ENCODE measurements around the gene GNAQ.

The GNAQ gene

DNA sequence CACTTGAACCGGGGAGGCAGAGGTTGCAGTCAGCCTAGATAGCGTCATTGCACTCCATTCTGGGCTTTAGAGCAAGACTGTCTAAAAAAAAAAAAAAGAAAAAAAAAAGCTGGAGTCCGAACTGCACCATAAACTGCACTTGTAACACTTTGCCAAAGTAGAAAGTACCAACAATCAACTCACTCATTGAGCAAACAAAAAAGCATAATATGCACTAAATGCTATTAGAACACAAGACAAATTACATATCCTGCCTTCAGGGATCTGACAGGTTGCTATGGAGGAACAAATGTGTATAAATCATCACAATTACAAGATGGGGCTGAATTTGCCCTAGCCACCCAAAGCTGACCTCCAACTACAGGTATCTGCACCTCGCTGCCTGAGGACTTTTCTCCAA is 27.9 kb downstream of the GNAQ start:
- DNase-seq (ENCODE audit: low read depth in 2 of 2), result no peak

- DNase-seq (ENCODE audit: low read depth in 2 of 2), result no peak
Observed at GRCh38 chr9:78001946-78002731, 29.5 kb downstream of the GNAQ start.

- DNase-seq (ENCODE audit: low read depth in 2 of 2), result no peak
Observed at GRCh38 chr9:78000221-78000620, 31.4 kb downstream of the GNAQ start.

DNA sequence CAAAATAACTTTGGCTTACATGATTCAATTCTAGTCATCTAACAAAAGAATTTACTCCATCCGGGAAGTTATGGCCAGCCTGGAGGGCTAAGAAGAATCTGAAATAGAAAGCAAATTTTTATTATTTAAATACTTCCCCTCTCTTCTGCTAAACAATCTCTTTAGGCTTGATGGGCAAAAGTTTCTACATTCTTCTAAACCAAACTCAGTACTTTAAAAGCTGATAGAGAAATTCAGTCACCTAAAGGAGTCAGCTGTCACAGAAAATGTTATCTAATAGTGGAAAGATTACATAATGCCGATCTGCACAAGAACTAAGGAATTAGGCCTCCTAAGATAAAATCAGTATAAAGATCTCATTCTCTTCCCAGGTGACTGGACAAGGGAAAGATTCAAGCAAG is 32.4 kb downstream of the GNAQ start:
- DNase-seq (ENCODE audit: low read depth in 2 of 2), result no peak

DNA sequence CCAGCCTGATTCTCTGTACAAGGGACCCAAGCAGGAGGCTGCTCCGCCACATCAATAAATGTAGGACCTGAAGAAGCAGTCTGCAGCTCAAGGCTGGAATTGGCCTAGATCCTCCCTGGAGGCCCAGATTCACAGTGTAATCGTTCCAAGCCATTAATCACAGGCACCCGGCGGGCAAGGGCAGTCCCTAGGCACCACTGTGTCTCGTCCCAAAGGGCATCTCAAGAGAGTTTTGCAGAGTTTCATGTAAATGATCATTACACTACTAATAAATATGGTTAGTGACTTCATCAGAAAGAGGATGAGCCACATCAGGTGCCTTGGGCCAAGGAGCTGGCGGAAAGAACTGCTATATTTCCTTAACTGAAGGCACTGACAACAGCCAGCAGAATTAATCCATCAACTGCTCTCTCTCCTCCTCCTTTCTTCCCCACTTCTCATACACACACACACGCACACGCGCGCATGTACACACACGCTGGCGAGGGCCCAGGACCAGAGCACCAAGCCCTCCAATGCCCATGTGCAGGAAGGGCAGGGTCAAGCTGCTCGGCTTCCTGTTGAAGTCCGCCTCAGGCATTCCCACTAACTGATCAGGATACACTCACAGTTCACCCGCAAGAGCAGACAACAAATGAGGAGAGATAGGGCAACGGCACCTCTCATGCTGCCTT is 33.9 kb downstream of the GNAQ start:
- DNase-seq (ENCODE audit: low read depth in 2 of 2), result no peak

GRCh38 chr9:77996696-77997095 is 34.9 kb downstream of the GNAQ start:
- DNase-seq (ENCODE audit: low read depth in 2 of 2), result no peak

DNA sequence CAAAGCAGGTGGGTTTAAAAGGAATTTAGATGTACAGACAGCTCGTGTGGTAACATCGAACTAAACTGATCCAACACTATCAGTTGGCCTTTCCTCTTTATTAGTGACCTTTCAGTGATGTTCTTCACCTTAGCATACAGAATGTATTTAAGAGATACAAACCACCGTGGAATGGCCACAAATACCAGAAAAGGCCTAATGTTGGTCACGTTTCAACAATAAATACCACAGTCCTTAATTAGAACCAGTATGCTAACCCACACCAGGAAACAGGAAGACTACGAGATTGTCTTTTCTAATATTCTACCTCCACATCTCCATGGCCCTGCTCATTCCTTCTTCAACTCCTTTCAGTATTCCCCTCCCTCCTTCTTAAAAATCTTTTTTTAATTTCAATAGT is 40.4 kb downstream of the GNAQ start:
- no peak for DNase-seq (ENCODE audit: low read depth in 2 of 2)

DNA sequence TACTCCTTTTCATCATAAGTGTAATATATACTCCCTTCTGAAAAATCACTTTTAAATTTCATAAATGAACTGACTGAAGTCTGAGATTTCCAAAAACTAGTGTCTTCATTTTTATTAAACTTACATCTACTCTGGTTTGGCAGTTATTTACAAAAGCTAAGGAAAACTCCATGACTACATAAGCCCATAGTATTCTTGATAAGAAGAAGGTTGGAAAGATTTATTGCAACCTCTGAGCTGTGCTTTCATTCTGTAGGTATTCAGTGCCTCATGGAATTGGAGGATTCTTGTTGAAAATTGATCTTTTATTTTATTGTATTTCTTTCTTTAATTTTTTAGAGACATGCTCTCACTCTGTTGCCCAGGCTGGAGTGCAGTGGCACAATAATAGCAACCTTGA is 41.7 kb downstream of the GNAQ start:
- no peak for DNase-seq (ENCODE audit: low read depth in 2 of 2)

DNA sequence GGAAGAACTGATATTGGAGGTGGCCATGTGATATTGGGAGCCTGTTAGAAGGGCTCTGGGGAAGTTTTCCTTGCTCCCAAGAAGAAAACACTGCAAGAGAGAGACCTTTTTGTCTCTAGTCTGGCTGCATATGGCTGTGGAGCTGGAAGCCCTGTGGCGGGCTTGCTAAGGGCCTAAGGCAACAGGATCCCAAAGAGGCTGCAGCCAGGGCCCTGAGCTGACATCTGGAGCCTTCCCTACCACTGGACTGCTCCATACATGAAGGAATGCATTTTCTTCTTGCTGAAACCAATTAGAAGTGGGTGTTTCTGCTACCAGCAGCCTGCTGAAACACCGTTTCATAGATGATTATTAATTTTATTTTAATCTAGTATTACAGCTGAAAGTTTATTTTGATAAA is 42.2 kb downstream of the GNAQ start:
- no peak for DNase-seq (ENCODE audit: low read depth in 2 of 2)

- no peak for DNase-seq (ENCODE audit: low read depth in 2 of 2)
Observed at GRCh38 chr9:77988630-77989029, 43.0 kb downstream of the GNAQ start.

- DNase-seq (ENCODE audit: low read depth in 2 of 2), result no peak
Observed at GRCh38 chr9:77987880-77988525, 43.6 kb downstream of the GNAQ start.

- no peak for DNase-seq (ENCODE audit: low read depth in 2 of 2)
Observed at GRCh38 chr9:77987081-77987656, 44.4 kb downstream of the GNAQ start.

DNA sequence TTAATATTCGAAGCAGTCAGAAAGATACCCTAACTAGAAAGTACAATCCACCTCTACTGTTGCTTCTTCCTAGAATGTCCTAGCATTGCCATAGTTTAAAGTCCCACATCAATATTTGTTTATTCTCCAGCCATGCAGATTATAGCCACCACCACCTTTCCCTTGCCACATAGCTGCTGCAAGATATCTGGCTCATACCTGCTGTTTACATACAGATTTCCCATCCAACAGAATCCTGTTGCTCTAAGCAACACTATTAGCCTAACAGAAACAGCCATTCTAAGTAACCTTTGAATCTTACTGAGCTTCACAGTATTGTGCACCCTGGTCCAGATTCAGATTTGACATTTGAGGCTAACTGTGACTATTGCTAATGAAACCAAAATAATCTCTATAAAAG is 45.6 kb downstream of the GNAQ start:
- no peak for DNase-seq (ENCODE audit: low read depth in 2 of 2)

DNA sequence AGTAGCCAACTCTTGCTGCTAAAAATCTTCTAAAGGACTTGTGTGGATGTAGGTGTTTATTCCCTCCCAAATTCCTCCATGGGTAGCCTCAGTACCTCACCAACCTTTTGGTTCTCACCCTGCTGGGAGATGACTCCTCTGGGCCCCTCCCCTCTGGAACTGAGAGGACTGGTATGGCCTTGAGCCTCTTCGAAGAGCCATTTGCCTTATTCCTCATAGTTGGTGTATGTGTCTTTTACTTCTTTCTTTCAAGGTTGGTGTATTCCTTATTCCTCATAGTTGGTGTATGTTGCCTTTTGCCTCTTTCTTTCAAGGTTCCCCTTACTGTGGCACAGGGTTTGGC is 48.3 kb downstream of the GNAQ start:
- DNase-seq (ENCODE audit: low read depth in 2 of 2), result no peak

DNA sequence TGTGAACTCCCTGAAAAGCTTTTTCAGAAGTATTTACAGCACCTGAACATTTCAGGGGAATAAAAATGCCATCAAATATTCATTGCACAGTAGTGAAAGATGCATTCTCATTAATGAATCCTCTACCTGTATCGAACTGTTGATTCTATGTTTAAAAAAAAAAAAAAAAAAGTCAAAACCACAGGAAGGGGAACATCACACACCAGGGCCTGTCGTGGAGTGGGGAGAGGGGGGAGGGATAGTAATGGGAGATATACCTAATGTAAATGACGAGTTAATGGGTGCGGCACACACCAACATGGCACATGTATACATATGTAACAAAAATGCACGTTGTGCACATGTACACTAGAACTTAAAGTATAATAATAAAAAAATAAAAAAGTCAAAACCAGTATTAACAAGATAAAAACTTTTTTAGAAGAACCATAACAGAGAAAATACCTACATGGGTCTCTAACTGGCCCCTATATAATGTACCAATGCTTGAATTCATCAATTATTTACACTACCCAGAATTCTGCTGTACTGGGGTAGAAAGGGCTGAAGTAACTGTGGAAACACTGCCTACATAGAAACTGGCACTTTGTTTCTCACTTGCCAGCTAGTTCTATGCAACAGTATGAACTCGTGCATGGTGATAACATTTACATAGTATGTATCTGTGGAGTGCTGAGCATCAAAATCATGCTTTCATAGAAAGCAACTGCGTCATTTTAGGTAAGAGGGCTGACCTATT is 48.9 kb downstream of the GNAQ start:
- no peak for DNase-seq (ENCODE audit: low read depth in 2 of 2)

- DNase-seq (ENCODE audit: low read depth in 2 of 2), result no peak
Observed at GRCh38 chr9:77981907-77982306, 49.7 kb downstream of the GNAQ start.

DNA sequence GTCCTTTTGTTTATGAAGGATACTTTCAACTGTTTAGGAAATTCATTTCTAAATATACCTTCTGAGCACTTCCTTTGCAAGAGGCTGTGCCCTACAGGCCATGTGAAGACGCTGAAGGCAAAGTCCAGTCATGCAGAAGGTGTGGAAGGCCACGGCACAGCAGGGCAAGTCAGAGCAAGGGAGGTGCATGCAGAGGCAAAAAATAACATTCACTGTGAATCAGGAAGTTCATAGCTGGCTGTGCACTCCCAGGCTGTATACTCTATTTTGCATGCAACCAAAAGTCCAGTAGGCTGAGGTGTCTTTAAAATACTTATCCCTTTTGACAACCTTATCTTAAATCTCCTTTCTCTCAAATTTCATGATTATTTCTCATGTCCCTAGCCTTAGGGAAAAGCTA is 50.3 kb downstream of the GNAQ start:
- DNase-seq (ENCODE audit: low read depth in 2 of 2), result no peak

DNA sequence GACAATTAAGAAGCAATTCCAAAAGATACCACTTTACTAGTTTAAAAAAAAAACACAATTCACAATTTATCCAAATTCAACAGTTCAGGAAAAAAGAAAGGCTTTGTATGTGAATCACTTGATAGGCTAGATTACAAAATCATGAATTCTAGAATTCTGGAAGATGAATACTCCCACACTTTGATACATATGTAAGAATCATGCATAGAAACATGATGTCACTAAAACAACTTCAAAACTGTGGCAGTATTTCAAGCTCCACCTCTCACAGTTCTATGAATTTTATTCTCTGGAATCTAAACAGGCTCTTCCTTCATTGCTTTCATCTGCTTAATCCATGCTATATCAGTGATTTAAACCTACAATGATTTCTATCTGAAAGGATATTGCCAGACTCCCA is 51.0 kb downstream of the GNAQ start:
- DNase-seq (ENCODE audit: low read depth in 2 of 2), result no peak

GRCh38 chr9:77978086-77978781 is 53.4 kb downstream of the GNAQ start:
- no peak for DNase-seq (ENCODE audit: low read depth in 2 of 2)

DNA sequence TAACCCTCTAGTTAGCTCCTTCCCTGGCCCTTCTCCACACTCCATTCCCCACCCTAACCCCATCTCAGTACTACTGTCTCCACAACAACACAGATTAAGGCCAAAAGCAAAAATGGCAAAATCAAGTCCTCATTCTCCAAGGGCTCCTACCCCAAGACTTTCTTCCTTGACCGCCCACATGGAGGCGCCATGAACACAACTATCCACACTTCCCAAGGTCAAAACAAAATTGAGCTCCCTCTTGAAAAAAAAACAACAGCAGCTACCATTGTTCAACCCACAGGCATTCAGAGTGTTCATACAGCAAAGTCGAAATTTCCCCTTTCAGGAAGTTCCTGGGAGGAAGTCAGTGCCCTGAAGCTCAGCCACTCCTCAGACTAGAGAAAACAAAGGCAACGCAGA is 54.4 kb downstream of the GNAQ start:
- DNase-seq (ENCODE audit: low read depth in 2 of 2), result no peak

DNA sequence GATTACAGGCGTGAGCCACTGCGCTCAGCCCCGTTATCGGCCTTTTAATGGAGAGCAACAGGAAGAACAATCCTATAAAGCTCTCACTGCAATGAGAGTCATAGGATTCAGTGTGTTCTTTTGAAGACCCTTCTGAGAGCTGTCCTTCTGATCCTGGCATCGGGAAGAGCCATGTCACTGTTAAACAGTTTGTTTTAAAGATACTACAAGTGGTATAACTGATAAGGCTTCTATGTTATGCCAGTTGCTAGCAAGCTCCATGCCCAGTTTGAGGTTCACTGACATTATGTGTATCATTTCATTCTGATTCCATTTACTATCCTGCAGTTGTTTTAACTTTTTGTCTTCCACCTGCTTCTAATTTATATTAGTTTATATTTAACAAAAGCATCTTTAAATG is 55.8 kb downstream of the GNAQ start:
- no peak for DNase-seq (ENCODE audit: low read depth in 2 of 2)

- DNase-seq (ENCODE audit: low read depth in 2 of 2), result no peak
Observed at GRCh38 chr9:77975036-77975435, 56.6 kb downstream of the GNAQ start.
